ENCODE data around the gene PSMD11.

- TF ChIP-seq CTCF (IDR thresholded peaks at IDR 0.05; ENCODE audit: insufficient read depth, low read length, poor library complexity, severe bottlenecking) (no peak), EZH2phosphoT487 (conservative IDR thresholded peaks at IDR 0.05; ENCODE audit: low read length) (no peak)
Measured at GRCh38 chr17:32440722-32441121, 3.6 kb upstream of the PSMD11 start.
